HG03064 (cell line): ENCODE data around the gene MID1.
"Not testable (repeated sequence)": the region's sequence is repeated elsewhere in the genome, so short reads cannot be mapped to it uniquely, and the experiment has no call there.

Source experiments
- ATAC-seq: cut with Tn5 transposase; IDR thresholded peaks from one replicate; pipeline ENCODE4 v1.9.1; 2021; ENCODE audit warnings: low read depth; ENCODE audit not compliant: unreplicated experiment

The MID1 gene

DNA sequence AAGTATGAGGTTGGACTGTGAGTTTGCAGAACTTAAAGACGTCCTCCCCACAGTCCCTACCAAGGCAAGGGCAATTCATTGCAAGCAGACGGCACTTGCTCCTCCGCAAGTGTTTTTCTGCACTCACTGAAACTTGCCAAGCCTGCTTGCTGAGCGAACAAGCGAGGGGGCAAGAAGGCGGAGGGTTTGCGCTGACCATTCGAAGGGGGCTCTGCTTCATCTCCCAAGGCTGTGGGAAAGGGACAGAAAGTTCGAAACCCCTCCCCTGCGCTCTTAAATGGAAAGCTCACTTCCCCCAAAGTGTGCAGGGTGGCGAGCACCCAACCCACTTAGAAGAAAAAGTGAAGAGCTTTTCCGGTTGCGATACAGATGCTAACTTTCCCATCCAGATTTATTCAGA is 1.4 kb downstream of the MID1 start:
- no peak for ATAC-seq

DNA sequence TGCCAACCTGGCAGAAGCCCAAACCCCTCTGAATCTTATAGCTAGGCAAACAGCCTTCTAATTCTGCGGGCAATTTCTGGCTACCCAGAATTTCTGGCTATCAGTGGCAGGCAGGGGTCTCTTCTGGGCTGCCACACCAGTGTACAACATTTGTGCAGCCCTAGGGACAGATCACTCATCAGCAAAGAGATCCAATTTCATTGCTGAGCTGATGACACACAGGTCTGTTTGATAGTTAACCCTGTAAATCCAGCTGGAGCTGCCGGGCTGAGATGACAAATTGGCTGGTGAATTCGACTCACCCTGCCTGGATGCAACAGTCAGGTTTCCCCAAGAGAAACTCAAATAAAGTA is 2.4 kb downstream of the MID1 start:
- no peak for ATAC-seq

DNA sequence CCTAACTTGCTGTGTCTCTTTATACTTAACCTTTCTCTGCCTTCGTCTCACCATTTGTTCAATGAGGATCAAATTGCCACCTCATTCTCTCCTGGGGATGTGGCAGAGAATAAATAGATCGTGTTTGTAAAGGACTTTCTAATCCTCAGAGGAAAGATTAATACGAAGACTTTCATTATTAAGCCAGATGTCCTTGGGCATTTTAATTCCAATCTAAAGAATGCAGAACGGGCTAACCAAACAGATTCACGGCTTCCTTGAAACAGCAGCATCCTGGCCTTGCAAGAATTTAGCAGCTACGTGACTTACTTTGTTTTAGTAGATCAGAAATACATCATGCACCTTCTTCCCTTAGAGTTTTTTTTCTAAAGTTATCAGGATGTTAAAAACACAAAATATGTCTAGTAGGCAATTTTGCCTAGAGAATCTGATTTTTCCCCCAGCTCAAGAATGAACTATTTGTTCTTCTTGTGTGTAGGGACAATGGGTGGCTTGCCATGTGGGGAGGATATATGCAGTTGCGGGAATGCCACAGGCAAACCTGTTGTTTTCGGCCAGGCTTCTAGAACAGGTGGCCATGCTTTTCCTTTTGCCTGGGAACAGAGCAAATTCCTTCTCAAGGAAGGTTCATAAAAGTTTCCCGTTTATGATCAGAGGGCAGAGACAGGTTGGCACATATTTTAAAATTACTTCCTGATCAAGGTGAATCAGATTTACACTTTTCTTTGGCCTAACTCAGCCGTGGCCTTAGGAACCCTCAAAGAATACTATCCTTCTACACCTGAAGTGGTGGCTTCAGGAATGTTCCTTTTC is 3.0 kb downstream of the MID1 start:
- ATAC-seq: no peak

DNA sequence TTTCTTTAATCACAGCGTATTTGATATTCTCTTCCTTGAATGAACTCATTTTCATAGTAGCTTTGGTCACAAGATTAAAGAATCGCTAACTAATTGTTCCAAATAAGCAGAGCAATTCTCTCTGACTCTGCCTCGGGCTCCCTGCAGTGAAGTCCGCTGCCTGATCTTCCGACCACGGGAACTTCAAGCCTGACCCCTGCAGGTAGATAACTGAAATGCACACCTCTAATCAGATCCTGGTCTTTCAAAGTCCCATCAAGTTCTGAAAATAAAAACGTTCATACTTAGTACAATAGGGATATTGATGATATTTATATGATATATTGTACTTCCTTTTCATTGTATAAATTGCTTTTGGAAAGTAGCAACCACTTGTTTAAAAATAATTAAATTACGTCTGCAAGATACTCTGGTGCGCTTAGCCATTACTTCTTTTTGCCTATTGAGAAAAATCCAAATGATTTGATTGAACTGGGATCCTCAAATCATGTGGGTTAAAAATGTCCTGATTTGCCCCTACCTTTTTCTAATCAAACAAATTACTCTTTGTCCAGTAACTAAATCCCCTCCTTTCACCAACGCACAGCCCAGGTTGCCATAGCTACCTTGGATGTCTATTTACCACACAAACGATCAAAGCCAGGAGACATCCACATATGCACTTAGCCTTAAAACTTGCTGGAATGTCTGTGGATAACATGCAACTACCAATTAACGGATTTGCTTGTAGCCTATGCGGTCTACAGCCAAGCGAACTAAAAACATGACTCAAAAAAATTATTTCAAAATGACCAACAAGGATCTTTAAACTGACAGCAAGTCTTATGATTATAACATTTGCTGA is 4.2 kb downstream of the MID1 start:
- no peak for ATAC-seq

DNA sequence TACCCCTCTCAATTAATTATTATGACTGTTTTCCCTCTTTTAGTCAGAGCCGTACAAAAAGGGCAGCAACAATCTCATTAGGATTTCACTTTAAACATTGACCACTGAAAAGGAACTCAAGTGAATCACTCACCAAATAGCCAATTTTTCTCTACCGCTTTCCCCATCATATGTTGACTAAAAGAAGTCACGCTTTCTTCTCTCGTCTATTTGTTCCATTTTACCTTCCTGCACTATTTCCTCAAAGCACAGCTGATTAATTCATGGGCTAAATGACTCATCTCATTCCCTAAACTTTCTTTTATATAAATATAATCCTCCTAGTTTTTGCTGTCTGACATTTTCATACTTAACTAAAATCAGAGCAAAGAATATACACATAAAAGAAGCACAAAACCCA is 8.2 kb downstream of the MID1 start:
- ATAC-seq: no peak

DNA sequence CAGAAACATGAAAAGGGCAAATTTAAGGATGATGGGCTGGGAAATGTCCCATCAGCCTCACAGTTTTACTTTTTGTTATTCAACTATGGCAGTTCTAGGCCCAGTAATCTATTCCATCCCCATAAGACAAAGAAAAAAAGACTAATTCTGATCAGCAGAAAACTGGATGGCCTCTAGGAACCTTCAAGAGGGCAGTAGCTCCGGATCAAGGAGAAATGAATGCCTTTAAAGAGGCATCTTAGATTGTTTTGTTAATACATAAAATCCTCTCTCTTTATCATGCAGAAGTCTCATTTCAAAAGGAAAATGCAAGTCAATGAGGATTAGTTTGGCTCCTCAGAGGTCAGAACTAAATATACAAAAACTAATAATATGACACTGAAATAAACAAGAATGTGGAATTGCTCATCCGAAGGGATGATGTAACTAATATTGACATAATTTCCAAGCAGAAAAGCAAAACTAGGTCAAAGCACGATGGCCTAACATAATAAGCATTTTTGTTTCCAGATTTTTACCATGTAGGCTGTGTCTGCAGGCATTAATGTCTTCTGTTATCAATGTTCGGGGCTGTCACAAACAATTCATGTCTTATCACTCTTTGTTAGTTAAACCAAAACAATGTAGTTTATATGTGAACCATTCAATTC is 8.8 kb downstream of the MID1 start:
- no peak for ATAC-seq

DNA sequence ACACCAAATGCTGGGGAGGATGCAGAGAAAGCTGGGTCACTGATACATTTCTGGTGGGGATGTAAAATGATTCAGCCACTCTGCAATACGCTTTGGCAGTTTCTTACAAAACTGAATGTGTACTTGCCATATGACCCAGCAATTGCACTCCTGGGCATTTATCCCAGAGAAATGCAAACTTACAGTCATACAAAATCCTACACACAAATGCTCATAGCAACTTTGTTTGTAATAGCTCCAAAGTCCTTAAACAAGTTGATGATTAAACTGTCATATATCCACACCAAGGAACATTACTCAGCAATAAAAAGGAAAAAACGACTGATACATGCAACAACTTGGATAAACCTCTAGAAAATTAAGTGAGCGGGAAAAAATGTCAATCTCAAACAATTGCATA is 12.3 kb downstream of the MID1 start:
- ATAC-seq: no peak

DNA sequence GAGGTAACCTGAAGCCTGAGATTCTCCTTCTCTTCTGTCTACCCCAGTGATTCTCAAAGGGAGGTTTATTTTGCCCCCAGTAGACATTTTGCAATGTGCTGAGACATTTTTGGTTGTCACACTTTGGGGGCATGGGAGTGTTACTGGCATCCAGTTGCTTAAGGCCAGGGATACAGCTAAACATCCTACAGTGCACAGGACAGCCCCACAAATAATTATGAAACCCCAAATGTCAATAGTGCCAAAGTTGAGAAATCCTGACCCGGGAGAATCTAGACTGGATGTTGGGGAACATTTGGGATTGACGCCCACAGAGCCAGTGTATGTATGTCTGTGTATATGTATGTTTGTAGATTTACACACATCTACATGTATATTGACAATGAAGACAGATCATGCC is 13.2 kb downstream of the MID1 start:
- ATAC-seq: no peak

DNA sequence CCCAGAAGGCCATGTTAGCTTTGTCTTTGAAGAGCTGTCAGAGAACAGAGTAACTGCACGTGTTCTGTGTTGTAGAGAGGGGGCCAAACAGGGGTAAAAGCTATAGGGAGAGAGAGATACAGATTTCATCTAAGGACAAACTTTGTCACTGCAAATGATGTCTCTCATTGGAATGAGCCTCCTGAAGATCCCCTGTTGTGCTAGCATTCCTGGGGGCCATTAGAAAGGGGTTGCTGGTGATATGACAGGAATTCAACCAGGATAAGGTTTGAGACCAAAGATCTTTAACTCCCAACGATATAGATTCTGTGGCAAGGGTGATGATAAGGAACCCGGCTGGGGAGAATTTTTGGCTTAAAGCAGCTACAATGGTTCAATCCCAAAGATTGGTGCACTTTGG is 16.8 kb downstream of the MID1 start:
- ATAC-seq: no peak

DNA sequence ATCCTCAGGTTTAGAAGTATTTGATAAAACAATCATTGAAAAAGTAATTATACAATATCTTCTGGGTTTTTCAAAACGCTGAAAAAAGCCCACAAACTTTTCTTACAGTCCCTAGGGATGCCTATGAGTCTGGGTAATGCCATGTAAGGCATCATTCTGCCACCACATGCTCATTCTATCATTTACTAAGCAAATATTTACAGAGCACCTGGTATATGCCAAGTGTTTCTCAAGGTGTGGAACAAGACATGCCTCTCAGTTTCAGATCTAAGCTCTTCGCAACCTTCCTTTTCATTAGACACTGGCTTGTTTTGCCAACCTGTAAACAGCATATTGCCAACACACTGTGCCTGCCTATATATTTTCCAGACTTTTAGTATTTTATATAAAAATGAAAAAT is 17.7 kb downstream of the MID1 start:
- no peak for ATAC-seq

DNA sequence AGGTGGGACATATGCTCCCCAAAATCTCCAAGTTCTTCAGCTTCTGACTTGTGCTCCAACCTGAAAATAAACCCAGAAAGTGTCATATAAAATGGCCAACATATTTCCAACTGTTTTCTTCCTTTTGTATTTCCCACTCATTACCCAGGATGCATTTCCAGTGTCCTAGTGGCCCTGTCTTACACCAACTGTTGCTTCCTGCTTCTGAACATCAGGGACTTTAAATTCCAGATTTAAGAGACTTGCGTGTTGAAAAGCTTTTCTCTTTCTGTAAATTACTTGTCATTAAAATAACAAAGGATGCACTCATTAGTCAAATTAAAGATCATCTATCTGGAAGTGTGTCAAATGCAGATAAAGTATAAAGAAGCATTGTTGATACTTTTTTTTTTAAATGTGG is 19.9 kb downstream of the MID1 start:
- ATAC-seq: no peak

DNA sequence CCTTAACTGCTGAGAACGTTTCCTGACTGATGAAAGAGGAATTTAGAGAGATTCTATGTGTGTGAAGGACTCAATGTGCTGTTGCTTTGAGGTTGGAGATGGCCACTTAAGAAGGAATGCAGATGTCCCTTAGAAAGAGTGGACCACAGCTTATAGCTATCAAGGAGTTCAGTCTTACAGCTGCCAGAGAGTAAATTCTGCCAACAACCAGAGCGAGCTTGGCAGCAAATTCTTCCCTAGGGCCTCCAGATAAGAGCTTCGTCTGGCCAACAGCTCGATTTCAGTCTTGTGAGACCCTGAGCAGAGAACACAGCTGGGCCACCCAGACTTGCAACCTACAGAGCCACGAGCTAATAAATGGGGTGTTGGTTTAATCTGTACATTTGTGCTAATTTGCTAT is 21.8 kb downstream of the MID1 start:
- ATAC-seq: no peak

DNA sequence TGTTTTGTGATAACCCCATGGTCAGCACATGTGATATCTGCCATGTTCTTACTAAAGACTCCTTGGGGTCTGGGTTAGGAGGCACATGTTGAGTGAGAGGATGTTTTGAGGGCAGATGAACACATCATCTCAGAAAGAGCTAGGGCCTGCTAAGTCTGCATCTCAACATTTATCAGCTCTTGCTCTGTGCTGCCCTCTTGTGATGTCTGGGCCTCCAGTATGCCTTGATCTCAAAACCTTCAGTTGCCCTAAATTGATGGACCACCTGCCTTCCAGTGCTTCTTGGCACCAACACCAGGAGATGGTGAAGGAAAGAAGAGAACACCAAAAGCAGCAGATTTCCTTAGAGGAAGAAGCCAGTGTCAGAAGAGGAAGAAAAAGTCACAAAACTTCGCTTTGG is 22.5 kb downstream of the MID1 start:
- no peak for ATAC-seq

DNA sequence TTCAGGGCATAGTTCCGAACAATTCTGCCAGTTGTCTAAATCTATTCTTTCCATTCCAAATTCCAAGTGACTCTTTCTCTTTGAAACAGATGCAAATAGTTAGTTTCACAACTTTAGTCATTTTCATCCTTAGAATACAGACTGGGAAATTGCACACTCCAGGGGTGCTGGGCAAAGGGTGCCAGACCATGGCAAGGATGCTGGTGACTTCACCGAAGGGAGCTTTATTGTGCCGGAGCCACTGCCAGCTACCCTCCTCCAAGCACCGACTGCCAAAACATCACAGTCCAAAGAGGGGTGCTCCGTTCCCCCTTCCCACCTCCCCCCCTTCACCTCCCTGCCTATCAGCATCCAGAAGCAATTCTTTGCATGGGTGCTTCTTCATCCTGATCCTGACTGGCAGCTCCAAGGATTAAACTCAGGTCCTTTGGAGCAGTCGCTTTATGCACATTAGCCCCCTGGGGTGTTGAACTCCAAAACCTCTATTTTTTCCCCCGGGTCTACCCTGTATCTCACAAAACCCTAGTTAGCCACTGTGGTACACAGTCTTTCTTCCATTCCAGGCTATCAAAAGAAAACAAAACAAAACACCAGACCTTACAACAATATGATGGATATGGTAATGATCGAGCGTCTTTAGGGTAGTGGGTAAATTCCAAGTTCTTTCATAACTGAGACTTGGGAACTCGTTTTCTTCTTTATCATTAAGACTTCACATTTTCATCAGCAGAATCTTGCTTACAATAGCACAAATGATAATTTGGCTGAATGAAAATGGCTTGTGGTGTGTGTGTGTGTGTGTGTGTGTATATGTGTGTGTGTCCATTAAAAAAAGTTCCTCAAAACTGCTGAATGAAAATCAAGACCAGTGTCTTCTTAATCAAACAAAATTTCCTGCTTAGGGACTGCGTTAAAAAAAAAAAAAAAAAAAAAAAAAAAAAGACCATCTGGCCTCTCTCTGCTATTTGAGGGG is 28.7 kb downstream of the MID1 start:
- ATAC-seq: no peak

DNA sequence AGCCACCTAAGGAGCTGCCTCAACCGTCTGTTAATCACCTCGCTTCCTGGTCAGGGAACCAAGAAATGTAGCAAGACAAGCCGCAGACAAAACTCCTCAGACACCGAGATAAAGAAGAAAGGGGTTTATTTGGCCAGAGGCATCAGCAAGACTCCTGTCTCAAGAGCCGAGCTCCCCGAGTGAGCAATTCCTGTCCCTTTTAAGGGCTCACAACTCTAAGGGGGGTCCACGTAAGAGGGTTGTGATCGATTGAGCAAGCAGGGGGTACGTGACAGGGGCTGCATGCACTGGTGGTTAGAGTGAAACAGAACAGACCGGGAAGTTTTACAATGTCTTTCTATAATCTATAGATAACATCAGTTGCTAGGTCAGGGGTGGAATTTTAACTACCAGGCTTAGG is 30.6 kb downstream of the MID1 start:
- not testable (repeated sequence) for ATAC-seq

DNA sequence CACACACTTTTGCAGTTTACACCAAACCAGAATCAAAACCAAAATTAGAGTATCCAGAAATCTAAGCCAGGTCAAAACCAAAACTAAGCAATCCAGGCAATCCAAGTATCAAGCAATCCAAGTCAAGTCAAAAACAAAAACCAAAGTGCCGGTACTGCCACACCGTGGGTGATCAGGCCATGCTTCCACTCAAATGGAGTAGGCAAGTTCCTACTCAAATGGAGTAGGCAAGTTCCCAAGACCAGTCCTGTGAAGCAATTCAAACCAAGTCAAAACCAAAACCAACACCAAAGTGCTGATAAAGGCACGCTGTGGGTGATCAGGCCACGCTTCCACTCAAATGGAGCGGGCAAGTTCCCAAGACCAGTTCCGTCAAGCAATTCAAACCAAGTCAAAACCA is 31.3 kb downstream of the MID1 start:
- ATAC-seq: no peak

DNA sequence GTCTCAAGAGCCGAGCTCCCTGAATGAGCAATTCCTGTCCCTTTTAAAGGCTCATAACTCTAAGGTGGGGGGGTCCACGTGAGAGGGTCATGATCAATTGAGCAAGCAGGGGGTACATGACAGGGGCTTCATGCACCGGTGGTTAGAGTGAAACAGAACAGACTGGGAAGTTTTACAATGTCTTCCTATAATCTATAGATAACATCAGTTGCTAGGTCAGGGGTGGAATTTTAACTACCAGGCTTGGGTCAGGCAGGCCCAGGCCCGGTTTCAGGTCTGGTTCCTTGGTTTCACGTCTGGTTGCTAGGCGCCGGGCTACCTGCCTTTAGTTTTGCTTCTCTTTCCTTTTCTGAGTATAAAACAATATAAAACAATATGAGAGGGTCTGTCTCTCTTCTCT is 35.5 kb downstream of the MID1 start:
- not testable (repeated sequence) for ATAC-seq

DNA sequence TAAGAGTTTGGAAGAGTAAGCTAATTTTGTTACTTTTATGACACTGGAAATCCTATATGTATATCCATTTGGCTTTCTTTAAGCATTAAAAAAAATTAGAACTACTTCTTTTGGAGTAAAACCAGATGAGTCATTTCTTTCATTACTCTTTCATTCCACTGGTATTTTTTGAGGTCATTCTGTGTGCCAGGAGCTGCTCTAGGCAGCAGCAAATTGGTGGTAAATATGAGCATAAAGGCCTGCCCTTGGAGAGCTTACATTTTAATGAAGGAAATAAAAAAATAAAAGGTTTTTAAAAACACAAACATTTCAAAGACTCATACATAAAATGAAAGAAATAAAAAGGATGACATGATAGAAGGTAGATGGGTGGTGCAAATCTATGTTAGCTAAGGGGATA is 37.4 kb downstream of the MID1 start:
- ATAC-seq: no peak

DNA sequence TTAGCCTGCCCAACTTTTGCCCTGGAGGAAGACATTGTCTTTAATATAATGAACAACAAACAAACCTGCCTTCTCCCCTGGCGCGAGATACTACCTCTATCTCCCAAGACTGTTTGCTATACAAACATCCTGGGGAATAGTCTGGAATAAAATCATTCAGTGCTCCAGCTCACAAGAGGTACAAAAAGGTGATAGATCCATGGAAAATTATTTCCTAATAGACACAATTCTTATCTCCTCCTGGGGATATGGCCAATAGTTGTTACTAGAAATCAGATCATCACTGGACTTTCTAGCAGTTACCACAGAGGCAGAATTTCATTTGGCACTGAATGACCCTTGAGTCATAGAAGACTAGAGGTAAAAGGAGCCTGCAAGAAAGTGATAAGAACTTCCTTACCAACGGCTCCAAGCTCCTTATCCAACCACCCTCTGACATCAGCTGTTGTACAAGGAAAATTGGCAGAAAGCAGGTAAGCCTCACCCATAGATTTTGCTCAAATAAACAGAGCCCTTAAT is 38.1 kb downstream of the MID1 start:
- ATAC-seq: no peak
